PC-3 (cell line): ENCODE data around the gene GPR183. TPM values are rescaled to one million over a fixed set of nuclear protein-coding genes. Genes with fewer than 3 reads are reported as not detected.

Source experiments
- ATAC-seq: fragments of 200-7000 bp; cut with Tn5 transposase; 2 replicates; pipeline ENCODE4 v1.9.1; 2020; ENCODE audit warnings: mild to moderate bottlenecking, moderate library complexity
- BruUV-seq: library from RNA; stranded (reverse); fragments of 400-500 nt; replicated peaks from 2 replicates; lab custom pipeline; 2021; lab: Mats Ljungman, UMichigan
- CTCF ChIA-PET: fragments of 300-600 bp; sonication (Branson Sonifier 250); formaldehyde crosslinking; loops from one replicate; lab custom pipeline; 2022; ENCODE audit warnings: antibody characterized with exemption; lab: Charles Lee
- POLR2A ChIA-PET: fragments of 300-600 bp; sonication (Branson Sonifier 250); formaldehyde crosslinking; loops from one replicate; lab custom pipeline; 2022; ENCODE audit warnings: antibody characterized with exemption; ENCODE audit not compliant: unreplicated experiment; lab: Charles Lee
- DNase-seq: peaks from one replicate; pipeline ENCODE4 v3.0.0-alpha.2; 2015
- H2AFZ ChIP-seq: fragments of 300-600 bp; sonication (generic); 2 replicates; pipeline ENCODE4 v1.6.0; 2016; ENCODE audit warnings: antibody characterized with exemption, low read length
- H3F3A ChIP-seq: fragments of 300-600 bp; sonication (generic); one replicate; pipeline ENCODE4 v1.6.0; 2017; ENCODE audit warnings: antibody characterized with exemption, low read length, control low read depth, mild to moderate bottlenecking; ENCODE audit not compliant: unreplicated experiment
- H3K27ac ChIP-seq: fragments of 300-600 bp; sonication (generic); 2 replicates; pipeline ENCODE4 v1.5.1; 2016; ENCODE audit warnings: mild to moderate bottlenecking, low read length
- H3K27me3 ChIP-seq: fragments of 300-600 bp; sonication (generic); 2 replicates; pipeline ENCODE4 v1.6.1; 2016; ENCODE audit warnings: low read length, mixed read lengths
- H3K36me3 ChIP-seq: fragments of 300-600 bp; sonication (generic); 2 replicates; pipeline ENCODE4 v1.6.1; 2016; ENCODE audit warnings: low read depth, mixed run types, low read length, mixed read lengths
- H3K4me1 ChIP-seq: fragments of 300-600 bp; sonication (generic); 2 replicates; pipeline ENCODE4 v1.5.1; 2016; ENCODE audit warnings: low read length; ENCODE audit not compliant: insufficient read depth
- H3K4me2 ChIP-seq: fragments of 300-600 bp; sonication (generic); 2 replicates; pipeline ENCODE4 v1.6.0; 2016; ENCODE audit warnings: low read length
- H3K4me3 ChIP-seq: fragments of 300-600 bp; sonication (generic); 2 replicates; pipeline ENCODE4 v1.5.1; 2016; ENCODE audit warnings: mild to moderate bottlenecking, low read length, mixed read lengths
- H3K79me2 ChIP-seq: fragments of 300-600 bp; sonication (generic); 2 replicates; pipeline ENCODE4 v1.6.1; 2017; ENCODE audit warnings: low read length, mixed read lengths
- H3K9ac ChIP-seq: fragments of 300-600 bp; sonication (generic); 2 replicates; pipeline ENCODE4 v1.6.0; 2016; ENCODE audit warnings: mild to moderate bottlenecking, low read length
- H3K9me2 ChIP-seq: fragments of 300-600 bp; sonication (generic); replicated peaks from 2 replicates; pipeline ENCODE4 v1.6.1; 2016; ENCODE audit warnings: mixed run types, low read length, mixed read lengths
- H3K9me3 ChIP-seq: fragments of 300-600 bp; sonication (generic); 2 replicates; pipeline ENCODE4 v1.6.1; 2016; ENCODE audit warnings: low read length, mixed read lengths
- H4K20me1 ChIP-seq: fragments of 300-600 bp; sonication (generic); 2 replicates; pipeline ENCODE4 v1.6.1; 2016; ENCODE audit warnings: low read length, mixed read lengths
- EZH2 ChIP-seq: fragments of 300-600 bp; sonication (generic); IDR thresholded peaks from one replicate; pipeline ENCODE4 v1.6.1; 2017; ENCODE audit warnings: antibody characterized with exemption, mild to moderate bottlenecking, low read length; ENCODE audit not compliant: unreplicated experiment
- EZH2phosphoT487 ChIP-seq: fragments of 300-600 bp; sonication (generic); IDR thresholded peaks from 2 replicates; pipeline ENCODE4 v1.6.1; 2018; ENCODE audit warnings: mild to moderate bottlenecking, antibody characterized with exemption, low read length, borderline replicate concordance
- intact Hi-C: fragments of 100-400 bp; cut with micrococcal nuclease; formaldehyde crosslinking; loops from 2 replicates; pipeline ENCODE4 v1.9.0; 2023
- total RNA-seq: library from RNA; depleted of rRNA; stranded (reverse); fragments of >200 nt; gene quantifications from 2 replicates; pipeline ENCODE4 v1.2.3, GENCODE V29; 2014
- TF ChIP-seq, protein P1 (sequence below): fragments of 300-600 bp; sonication (generic); conservative IDR thresholded peaks from 2 replicates; pipeline ENCODE4 v1.5.1; 2017; ENCODE audit warnings: antibody characterized with exemption, low read depth, mild to moderate bottlenecking, low read length

The GPR183 gene
- total RNA-seq, 1 experiment from 2014 or later: not detected

DNA sequence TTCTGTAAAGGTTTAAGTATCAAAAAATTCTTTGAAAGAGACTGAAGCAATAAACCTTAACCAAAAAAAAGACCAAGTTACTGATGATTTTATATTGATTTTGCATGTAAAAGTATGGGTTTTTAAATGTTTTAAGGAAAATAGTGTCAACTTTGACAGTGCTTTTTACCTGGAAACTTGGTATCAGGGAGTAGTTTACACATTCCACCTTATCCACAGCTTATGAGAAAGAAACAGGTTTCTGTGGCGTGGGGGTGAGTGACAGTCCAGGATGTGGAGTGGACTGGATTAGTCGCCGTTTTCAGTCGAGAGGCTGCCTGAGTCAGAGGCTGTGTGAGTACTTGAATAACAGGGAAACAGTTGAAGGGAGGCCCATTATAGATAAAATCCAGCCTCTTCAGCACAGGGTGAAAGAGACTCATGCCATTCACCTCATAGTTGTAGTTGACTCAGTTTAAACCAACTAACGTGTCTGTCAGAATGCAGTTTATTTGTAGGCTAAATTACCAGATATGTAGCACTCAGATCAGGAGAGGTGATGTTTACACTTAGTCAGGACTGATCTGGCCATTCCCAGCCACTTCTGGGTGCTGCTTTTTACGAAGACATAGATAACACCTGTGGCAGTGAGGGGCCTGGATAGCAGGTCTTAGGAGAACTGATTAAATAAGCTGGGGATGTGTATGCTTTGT, 595 bp upstream of the GPR183 start:
- H4K20me1 ChIP-seq: no peaks in the 10 kb centered on the region
- no peaks in the 10 kb centered on the region for H3K9me2 ChIP-seq
- peak overlapping the region; percentile 36 for H3K27ac ChIP-seq
- H3K79me2 ChIP-seq: no peaks in the 10 kb centered on the region; the same call in 1 of the 2 replicates
- H3K9me3 ChIP-seq: no peaks in the 10 kb centered on the region
- H3K36me3 ChIP-seq: no peaks in the 10 kb centered on the region
- H2AFZ ChIP-seq: no peak overlapping the region
- peak; percentile 53 for DNase-seq
- TF ChIP-seq EZH2 (no peak), EZH2phosphoT487 (no peak)
- TF ChIP-seq, protein P1, sequence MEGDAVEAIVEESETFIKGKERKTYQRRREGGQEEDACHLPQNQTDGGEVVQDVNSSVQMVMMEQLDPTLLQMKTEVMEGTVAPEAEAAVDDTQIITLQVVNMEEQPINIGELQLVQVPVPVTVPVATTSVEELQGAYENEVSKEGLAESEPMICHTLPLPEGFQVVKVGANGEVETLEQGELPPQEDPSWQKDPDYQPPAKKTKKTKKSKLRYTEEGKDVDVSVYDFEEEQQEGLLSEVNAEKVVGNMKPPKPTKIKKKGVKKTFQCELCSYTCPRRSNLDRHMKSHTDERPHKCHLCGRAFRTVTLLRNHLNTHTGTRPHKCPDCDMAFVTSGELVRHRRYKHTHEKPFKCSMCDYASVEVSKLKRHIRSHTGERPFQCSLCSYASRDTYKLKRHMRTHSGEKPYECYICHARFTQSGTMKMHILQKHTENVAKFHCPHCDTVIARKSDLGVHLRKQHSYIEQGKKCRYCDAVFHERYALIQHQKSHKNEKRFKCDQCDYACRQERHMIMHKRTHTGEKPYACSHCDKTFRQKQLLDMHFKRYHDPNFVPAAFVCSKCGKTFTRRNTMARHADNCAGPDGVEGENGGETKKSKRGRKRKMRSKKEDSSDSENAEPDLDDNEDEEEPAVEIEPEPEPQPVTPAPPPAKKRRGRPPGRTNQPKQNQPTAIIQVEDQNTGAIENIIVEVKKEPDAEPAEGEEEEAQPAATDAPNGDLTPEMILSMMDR: no peak
- H3K9ac ChIP-seq: no peak overlapping the region
- no peak overlapping the region for H3K4me3 ChIP-seq
- H3F3A ChIP-seq: no peaks in the 10 kb centered on the region
- no TSS peak for BruUV-seq
- intact Hi-C loops: no loop called here
- ChIA-PET CTCF (no interaction called here), POLR2A (interaction anchor here (0.6 kb wide), 1 partner anchor 41 kb away, joined by 4 read pairs; no protein-coding TSS in a partner anchor)
- peaks cover 33% of the 10 kb centered on the region for H3K4me1 ChIP-seq
- H3K27me3 ChIP-seq: no peaks in the 10 kb centered on the region
- ATAC-seq: peak; percentile 64
- H3K4me2 ChIP-seq: peak overlapping the region; percentile 14; the same call in 1 of the 2 replicates

DNA sequence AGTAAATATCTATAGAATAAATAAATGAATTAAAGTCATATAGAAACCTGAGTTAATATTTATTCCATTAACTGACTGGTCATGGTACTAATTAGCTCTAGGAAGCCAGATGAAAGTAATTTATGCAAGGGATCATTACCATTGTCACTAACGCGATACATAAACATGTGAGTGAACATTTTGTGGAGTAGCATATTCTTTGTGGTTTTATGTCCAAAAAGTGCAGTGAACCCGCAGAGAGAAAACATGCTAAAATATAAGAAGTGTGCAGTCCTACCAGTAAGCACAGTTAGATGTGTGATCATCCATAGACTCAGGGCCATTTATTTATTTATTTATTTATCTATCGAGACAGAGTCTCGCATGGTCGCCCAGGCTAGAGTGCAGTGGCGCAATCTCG, 1.6 kb downstream of the GPR183 start:
- Histone ChIP-seq H4K20me1 (no peaks in the 10 kb centered on the region), H3K36me3 (no peaks in the 10 kb centered on the region), H3K79me2 (no peaks in the 10 kb centered on the region; the same call in 1 of the 2 replicates), H3K4me1 (peaks cover 24% of the 10 kb centered on the region), H3K9ac (no peak overlapping the region), H3K27ac (no peak overlapping the region), H2AFZ (no peak overlapping the region), H3K4me2 (no peak overlapping the region), H3K4me3 (no peak overlapping the region), H3K9me3 (no peaks in the 10 kb centered on the region), H3F3A (no peaks in the 10 kb centered on the region), H3K27me3 (no peaks in the 10 kb centered on the region), H3K9me2 (no peaks in the 10 kb centered on the region)
- intact Hi-C loops: no loop called here
- no peak for ATAC-seq
- CTCF ChIA-PET: no interaction called here
- DNase-seq: no peak
- POLR2A ChIA-PET: no interaction called here
- BruUV-seq: no TSS peak
- no peak for TF ChIP-seq EZH2
- no peak for TF ChIP-seq EZH2phosphoT487
- TF ChIP-seq, protein P1: no peak

DNA sequence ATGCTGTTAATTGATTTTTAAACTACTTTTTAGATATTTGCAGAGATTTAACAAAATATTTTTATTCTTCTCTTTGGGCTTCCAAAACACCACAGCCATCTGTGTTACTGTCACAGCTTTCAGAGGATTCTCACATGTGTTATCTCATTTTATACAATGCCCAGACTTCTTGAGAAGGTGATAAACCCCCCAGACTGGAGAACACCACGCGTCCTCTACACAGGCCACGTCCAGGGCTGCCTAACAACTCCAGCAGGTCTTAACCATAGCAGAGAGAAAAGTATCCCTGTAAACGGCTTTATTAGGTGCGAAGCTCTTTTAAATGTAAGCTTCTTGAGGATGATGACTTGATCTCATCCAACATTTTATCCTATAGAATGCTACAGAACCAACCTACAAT, 2.0 kb downstream of the GPR183 start:
- ChIA-PET POLR2A (no interaction called here), CTCF (no interaction called here)
- no peak overlapping the region for H3K27ac ChIP-seq
- H3F3A ChIP-seq: no peaks in the 10 kb centered on the region
- DNase-seq (no peak), ATAC-seq (no peak)
- H3K4me3 ChIP-seq: no peak overlapping the region
- TF ChIP-seq EZH2phosphoT487 (no peak), EZH2 (no peak)
- TF ChIP-seq, protein P1: no peak
- H3K4me2 ChIP-seq: no peak overlapping the region
- no peaks in the 10 kb centered on the region for H3K36me3 ChIP-seq
- H3K9me3 ChIP-seq: no peaks in the 10 kb centered on the region
- H3K79me2 ChIP-seq: no peaks in the 10 kb centered on the region; the same call in 1 of the 2 replicates
- no peak overlapping the region for H2AFZ ChIP-seq
- H3K4me1 ChIP-seq: peaks cover 21% of the 10 kb centered on the region
- no peak overlapping the region for H3K9ac ChIP-seq
- no TSS peak for BruUV-seq
- no peaks in the 10 kb centered on the region for H3K27me3 ChIP-seq
- H3K9me2 ChIP-seq: no peaks in the 10 kb centered on the region
- no peaks in the 10 kb centered on the region for H4K20me1 ChIP-seq
- intact Hi-C loops: no loop called here
